ENCODE data around the gene DPP9.
"Not testable (repeated sequence)": the region's sequence is repeated elsewhere in the genome, so short reads cannot be mapped to it uniquely, and the experiment has no call there.

Gene DPP9

DNA sequence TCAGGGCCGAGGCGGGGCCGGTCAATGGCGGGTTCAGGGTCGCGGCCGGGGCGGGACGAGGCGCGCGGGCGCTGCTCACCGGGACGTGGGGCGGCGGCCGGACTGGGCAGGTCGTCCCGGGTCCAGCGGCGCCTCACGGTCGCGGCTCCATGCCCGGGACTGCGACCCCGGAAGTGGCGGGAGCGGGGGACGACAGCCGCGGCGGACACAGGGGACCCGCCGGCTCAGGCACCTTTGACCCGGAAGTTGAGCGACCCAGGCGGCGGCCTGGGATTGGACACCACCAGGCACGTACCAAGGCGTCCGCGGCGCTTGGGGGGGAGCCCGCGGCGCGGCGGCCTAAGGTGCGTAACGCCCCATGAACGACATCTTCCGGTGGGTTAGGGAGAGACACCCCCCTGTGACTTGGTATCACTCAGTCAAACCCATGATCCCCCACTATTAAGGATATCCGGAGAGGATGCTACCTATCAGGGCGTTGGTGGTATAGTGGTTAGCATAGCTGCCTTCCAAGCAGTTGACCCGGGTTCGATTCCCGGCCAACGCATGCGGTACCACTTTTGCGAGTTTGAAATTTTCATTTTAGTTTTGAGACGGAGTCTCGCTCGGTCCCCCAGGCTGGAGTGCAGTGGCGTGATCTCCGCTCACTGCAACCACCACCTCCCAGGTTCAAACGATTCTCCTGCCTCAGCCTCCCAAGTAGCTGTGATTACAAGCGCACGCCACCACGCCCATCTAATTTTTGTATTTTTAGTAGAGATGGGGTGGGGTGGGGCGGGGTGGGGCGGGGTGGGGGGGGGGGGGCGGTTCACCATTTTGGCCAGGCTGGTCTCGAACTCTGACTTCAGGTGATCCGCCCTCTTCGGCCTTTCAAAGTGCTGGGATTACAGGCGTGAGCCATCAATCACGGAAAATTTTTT is at the start of gene DPP9:
DPP9 (minus strand) TSS at position 248 of the 920 bp plus-strand sequence. CDS start 3,936 bp downstream, outside the sequence.
- peak; percentile 96 to 97 for DNase-seq

DNA sequence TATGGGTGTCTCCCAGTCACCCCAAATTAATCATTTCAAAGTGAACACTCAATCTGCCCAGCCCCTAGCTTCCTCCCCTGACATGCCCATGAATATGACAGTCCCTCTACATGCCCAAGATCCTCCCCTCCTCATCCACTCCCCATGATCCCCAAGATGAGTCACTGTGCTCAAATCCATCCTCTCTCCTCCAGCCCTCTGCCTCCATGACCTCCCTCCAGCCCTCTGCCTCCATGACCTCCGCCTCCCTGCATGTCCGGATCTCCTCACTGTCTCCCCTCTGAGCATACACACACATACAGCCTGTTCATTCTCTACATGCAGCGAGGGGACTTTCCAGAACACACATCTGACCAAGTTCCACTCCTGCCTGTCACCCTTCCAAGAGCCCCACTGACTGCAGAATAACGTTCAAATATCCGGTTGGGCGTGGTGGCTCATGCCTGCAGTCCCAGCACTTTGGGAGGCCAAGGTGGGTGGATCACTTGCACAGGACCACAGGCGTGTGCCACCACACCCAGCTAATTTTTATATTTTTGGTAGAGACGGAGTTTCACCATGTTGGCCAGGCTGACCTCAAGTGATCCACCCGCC is 49.5 kb upstream of the DPP9 start:
- no peak for DNase-seq

- no peak for DNase-seq
These were observed 48.9 kb upstream of the DPP9 start for GRCh38 chr19:4772566-4772965.

GRCh38 chr19:4768934-4769777 is 45.5 kb upstream of the DPP9 start:
- peak; percentile 87 to 89 for DNase-seq

DNA sequence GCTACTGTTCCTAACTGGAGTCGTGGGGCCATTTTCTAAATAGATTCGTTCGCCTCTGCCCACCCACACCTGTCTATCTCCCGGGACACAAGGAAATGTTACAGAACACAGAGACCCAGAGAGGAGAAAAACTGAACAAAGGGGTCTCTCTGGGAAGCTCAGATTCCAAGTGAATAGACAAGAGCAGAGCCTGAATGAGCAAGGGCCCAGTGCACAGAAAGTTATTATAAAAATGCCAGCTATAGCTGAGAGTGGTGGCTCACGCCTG is 40.7 kb upstream of the DPP9 start:
- no peak for DNase-seq

DNA sequence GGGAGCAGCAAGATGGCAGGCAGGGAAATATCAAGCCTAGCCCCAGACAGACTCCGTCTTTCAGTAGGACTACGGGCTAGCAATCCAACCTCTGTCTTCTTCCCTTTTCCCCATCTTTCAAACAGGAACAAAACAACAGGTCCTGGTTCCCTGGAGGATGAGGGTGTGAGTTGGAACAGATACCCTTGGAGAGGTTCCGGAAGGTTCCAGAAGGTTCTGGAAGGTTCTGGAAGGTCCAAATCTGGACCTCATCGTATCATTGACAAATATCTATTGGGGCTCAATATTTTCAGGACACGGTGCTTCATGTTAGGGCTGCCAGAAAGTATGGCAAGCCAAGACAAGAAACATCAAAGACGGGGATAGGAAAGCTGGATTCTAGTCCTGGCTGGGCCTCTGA is 39.4 kb upstream of the DPP9 start:
- no peak for DNase-seq

- no peak for DNase-seq
These were observed 36.6 kb upstream of the DPP9 start for GRCh38 chr19:4760285-4760650.

GRCh38 chr19:4759388-4760284 is 36.0 kb upstream of the DPP9 start:
- peak; percentile 90 to 93 for DNase-seq

- DNase-seq: no peak
These were observed 35.0 kb upstream of the DPP9 start for GRCh38 chr19:4758659-4759058.

GRCh38 chr19:4758082-4758481 is 34.4 kb upstream of the DPP9 start:
- DNase-seq: no peak

- DNase-seq: no peak
These were observed 31.8 kb upstream of the DPP9 start for GRCh38 chr19:4755459-4755858.

- DNase-seq: no peak
These were observed 30.6 kb upstream of the DPP9 start for GRCh38 chr19:4754248-4754647.

DNA sequence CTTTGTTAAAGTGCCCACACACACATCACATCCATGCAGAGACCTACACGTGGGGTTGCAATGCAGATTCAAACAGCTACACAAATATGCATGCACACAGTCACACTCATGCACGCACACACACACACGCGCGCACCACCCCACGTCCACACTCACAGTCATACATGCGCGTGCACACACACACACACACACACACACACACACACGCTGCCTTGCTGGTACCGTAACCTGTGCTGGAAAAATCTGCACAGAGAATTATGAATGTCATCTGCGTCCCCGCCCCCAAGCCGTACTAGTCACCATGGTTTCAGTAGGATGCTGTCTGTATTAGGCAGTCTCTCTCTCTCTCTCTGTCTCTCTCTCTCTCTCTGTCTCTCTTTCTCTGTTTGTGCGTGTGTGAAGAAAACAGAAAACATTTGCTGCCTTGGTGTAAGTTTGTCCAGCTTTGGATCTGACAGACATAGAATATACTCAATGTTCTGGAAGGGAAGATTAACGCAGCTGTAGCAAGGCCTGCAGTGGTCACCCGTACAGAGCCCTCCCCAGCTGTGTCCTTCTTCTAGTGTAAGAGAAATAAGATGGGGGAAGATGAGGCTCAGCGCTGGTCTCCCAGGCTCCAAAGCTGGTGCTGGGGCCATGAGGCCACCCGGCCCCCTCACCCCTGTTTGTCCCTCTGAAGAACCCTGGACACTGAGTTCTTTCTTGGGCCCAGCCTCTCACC is 26.4 kb upstream of the DPP9 start:
- DNase-seq: no peak

GRCh38 chr19:4748589-4748988 is 24.9 kb upstream of the DPP9 start:
- peak; percentile 43 to 51 for DNase-seq

DNA sequence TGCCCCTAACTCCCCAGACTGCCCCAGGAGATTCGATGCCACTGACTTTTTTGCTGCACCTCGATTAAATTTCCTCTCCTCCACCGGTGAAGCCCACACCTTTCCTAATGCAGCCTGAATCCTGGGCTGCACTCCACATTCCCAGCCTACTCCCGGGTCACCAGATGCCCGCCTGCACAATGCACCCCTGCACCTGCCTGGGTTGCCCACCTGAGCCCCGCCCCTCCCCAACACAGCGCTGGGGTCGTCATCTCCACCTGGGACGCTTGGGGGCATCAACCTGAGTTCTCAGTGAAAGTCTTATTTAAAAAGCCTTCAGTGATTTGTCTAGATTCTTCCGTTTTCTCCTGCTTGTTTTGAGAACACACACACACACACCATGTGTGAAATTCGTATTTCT is 24.5 kb upstream of the DPP9 start:
- no peak for DNase-seq

DNA sequence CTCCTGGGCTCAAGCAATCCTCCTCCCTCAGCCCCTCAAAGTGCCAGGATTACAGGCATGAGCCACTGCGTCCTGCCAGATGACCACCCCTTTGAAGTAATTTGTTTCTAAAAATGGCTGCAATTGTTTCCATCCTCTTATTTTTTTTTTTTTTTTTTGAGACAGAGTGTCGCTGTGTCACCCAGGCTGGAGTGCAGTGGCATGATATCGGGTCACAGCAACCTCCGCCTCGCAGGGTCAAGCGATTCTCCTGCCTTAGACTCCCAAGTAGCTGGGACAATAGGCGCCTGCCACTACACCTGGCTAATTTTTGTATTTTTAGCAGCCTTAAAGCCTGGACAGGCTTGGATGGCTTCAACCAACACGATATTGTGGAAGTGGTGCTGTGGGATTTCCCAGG is 22.3 kb upstream of the DPP9 start:
- DNase-seq: no peak

- not testable (repeated sequence) for DNase-seq
These were observed 21.5 kb upstream of the DPP9 start for GRCh38 chr19:4745175-4745574.

DNA sequence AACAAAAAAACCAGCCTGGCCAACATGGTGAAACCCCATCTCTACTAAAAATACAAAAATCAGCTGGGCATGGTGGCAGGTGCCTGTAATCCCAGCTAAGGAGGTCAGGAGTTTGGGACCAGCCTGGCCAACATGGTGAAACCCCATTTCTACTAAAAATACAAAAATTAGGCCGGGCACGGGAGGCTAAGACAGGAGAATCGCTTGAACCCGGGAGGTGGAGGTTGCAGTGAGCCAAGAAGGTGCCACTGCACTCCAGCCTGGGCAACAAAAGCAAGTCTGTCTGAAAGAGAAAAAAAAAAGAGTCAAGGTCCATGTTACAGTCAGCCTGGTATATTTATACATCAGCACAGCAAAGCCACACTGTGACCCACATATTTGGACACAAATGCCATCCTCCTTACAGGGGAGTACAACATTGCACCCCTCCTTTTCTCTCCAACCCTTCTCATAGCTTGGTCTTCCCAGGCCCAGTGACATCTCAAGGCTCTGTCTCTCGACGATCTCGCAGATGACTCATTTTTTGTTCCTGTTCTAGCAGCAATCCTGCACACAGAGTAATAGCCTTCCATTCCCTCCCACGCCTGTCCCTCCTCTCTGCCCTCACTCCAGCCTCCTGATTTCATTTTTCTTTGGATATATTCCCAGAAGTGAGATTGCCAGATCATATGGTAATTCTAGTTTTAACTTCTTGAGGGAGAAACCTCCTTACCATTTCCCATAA is 21.0 kb upstream of the DPP9 start:
- DNase-seq: no peak

DNA sequence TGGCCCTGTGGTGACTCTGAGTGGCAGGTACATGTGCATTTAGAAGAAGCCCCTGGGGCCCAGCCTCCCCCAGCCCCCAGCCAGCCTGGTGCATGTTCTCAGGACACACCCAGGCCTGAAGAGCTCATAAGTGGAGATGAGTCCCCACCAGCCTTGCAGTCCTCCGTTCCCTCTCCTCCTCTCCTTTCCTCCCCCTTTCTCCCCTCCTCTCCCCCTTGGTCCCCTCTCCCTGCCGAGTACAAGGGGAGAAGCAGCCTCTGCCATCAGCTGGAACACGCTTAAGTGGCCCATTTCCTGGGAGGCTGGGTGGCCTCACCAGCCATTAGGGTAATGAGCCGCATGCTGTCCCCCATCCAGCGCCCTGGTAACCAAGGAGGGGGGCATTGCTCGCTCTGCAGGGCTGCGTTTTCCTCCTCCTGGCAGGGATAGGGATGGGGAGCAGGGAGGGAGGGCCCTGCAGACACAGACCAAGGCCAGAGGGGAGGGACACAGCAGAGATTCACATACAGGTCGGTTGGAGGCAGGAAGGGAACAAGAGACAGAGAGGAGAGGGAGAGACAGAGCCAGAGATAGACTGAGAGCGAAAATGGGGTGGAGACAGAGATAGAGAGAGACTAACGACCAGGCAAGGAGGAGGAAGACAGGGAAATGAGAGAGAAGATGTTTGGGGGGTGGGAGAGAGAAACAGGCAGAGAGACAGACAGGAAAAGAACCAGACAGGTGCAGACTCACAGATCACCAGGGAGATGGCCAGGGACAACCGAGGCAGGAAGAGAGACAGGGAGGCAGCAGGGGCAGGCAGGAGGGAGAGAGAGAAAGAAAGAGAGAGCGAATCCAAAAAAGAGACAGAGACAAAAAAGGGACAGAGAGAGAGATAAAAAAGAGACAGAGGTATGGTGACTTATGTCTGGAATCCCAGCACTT is 19.3 kb upstream of the DPP9 start:
- DNase-seq: no peak

- DNase-seq: no peak
These were observed 16.4 kb upstream of the DPP9 start for GRCh38 chr19:4740092-4740491.

Data from SHP77 (cell line).